Mucosa of descending colon (tissue), 3 donors: ENCODE data around the gene SWAP70. TPM values are rescaled to one million over a fixed set of nuclear protein-coding genes. Genes with fewer than 3 reads are reported as not detected.

Source experiments
- ATAC-seq: fragments of 200-7000 bp; cut with Tn5 transposase; one replicate; pipeline ENCODE4 v1.9.1; 2020; ENCODE audit warnings: mild to moderate bottlenecking, moderate library complexity
- DNase-seq, 3 donors: peaks; one replicate each; pipeline ENCODE4 v3.0.0-alpha.2; 2020
- H3K36me3 ChIP-seq: fragments of 200-600 bp; one replicate; pipeline ENCODE4 v1.8.0; 2021; ENCODE audit warnings: low read depth, mild to moderate bottlenecking
- H3K4me1 ChIP-seq: fragments of 200-600 bp; one replicate; pipeline ENCODE4 v1.8.0; 2021; ENCODE audit warnings: low read depth, mild to moderate bottlenecking
- H3K4me3 ChIP-seq: fragments of 200-600 bp; one replicate; pipeline ENCODE4 v1.8.0; 2021; ENCODE audit warnings: mild to moderate bottlenecking
- H3K9me3 ChIP-seq: fragments of 200-600 bp; one replicate; pipeline ENCODE4 v1.8.0; 2021; ENCODE audit warnings: mild to moderate bottlenecking
- intact Hi-C, 2 donors: fragments of 100-400 bp; cut with DNase I in 1 of 2; cut with micrococcal nuclease in 1 of 2; formaldehyde crosslinking; loops; one replicate each; pipeline versions ENCODE4 v1.11.0 to v1.11.1; 2022; cut with DNase I, micrococcal nuclease
- total RNA-seq, 3 donors: library from RNA; stranded (reverse); fragmentation: NEBNext Ultra II Directional in 2 of 3; extraction: Animal tissue kit (Norgen Biotek cat#: 25700) in 2 of 3; gene quantifications; one replicate each; pipeline versions ENCODE4 v1.2.1 to v1.2.4, GENCODE V29; 2021 to 2023
- TF ChIP-seq, protein P1 (sequence below): fragments of 200-600 bp; IDR thresholded peaks from one replicate; pipeline ENCODE4 v1.8.0; 2022; ENCODE audit warnings: antibody characterized with exemption, mild to moderate bottlenecking
- donor health status: DM: no; HTN: no; CAD: no; lungs with moderate emphysema.
- donor health status: DM: no; HTN: no; CAD: no.
- donor health status: DM: no; HTN: yes; CAD: no.

SWAP70 gene
- total RNA-seq, 3 donors from 2014 or later: 16.0 to 29.1 (median 19.7) TPM

DNA sequence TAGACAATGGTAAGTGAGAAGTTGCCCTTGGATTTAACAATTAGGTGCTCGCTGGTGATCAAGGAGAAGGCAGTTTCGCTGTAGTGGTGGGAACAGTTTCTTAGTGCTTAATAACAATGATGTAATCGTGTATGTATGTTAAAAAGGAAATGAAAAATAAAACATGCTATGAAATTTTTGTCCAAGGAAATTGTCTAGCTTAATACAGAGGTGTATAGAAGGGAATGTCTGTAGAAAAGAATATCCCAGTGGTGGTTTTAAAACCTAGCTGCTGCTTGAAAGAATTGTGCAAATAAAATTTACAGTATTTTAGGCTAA lies 53.1 kb downstream of the SWAP70 start:
- intact Hi-C loops: no loop called here
- no peak overlapping the region for H3K4me3 ChIP-seq
- no peak for DNase-seq
- no peaks in the 10 kb centered on the region for H3K9me3 ChIP-seq
- H3K36me3 ChIP-seq: no peaks in the 10 kb centered on the region
- peaks cover 3% of the 10 kb centered on the region for H3K4me1 ChIP-seq
- no peak for ATAC-seq
- TF ChIP-seq, protein P1, sequence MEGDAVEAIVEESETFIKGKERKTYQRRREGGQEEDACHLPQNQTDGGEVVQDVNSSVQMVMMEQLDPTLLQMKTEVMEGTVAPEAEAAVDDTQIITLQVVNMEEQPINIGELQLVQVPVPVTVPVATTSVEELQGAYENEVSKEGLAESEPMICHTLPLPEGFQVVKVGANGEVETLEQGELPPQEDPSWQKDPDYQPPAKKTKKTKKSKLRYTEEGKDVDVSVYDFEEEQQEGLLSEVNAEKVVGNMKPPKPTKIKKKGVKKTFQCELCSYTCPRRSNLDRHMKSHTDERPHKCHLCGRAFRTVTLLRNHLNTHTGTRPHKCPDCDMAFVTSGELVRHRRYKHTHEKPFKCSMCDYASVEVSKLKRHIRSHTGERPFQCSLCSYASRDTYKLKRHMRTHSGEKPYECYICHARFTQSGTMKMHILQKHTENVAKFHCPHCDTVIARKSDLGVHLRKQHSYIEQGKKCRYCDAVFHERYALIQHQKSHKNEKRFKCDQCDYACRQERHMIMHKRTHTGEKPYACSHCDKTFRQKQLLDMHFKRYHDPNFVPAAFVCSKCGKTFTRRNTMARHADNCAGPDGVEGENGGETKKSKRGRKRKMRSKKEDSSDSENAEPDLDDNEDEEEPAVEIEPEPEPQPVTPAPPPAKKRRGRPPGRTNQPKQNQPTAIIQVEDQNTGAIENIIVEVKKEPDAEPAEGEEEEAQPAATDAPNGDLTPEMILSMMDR: no peak

DNA sequence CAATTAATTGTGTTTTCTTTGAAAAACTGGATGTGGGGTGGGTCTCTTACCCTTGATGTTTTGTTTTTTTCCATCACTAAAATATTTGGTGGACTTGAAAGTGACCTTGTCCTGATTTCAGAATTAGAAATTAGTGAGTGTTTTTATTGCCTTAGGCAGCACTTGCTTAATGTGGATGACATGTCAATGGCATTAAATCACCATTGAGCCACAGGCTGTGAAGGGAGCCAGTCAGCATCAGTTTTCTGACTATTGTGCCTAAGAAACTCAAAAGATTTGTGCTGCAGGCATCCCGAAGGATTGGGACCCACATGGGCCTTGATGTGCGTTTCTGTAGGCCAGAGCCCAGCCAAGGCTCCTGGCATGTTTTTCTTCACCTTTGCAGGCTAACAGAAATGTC lies 53.8 kb downstream of the SWAP70 start:
- no peak for DNase-seq
- TF ChIP-seq, protein P1: no peak
- no peak overlapping the region for H3K4me3 ChIP-seq
- no peaks in the 10 kb centered on the region for H3K9me3 ChIP-seq
- ATAC-seq: no peak
- intact Hi-C loops: no loop called here
- no peaks in the 10 kb centered on the region for H3K36me3 ChIP-seq
- H3K4me1 ChIP-seq: peaks cover 3% of the 10 kb centered on the region

DNA sequence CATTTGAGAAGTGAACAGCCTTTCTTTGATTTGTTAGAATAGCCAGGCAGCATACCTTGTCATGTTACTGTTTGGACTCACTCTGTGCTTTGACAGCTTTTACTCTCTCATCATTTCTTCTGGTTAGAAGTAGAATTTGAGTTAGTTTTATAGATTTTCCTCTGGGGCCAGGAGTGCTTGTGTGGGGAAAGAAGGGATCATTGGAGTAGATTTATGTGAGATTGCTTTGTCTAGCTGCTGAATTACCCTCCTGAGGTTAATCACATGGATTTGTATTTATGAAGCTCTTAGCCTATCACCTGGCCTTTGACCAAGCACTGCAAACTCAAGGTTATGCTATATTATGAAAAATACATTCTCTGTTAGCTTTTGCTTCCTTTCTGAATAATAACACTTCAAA lies 54.3 kb downstream of the SWAP70 start:
- ATAC-seq (no peak), DNase-seq (no peak)
- H3K4me1 ChIP-seq: peaks cover 3% of the 10 kb centered on the region
- no peaks in the 10 kb centered on the region for H3K36me3 ChIP-seq
- intact Hi-C loops: no loop called here
- no peak overlapping the region for H3K4me3 ChIP-seq
- TF ChIP-seq, protein P1: no peak
- no peaks in the 10 kb centered on the region for H3K9me3 ChIP-seq

DNA sequence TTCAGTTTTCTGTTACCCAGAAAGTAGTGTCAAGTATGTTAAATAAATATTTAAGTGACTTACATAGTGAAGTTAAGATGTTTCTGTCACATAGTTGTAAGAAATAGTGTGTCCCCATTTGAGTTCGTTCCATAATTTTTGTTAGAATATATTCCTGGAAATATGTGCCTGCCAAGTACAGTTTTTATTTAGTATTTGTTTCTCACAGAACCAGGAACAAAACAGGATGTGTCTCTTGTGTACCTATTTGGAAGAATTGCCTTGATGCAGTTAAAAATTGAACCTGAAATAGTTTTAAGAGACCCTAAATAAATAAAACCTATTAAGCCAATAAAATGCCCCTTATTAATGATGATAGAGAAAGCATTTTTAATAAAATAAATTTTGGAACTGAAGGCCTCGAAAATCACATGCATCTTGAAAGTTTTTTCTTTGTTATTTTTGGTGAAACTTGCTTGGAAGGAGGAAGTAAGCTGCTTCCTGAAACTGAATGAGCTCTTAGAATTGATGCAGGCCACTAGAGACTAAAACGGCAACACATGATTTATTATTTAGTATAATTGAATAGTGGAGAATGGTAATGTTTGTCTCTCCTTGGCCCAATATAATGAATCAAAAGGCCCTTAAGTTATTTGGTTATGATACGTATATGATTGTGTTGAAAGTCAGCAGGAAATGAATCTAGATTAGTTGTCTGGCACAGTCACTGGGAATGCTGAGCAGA lies 55.9 kb downstream of the SWAP70 start:
- Histone ChIP-seq H3K4me1 (peaks cover 3% of the 10 kb centered on the region), H3K4me3 (no peak overlapping the region), H3K9me3 (no peaks in the 10 kb centered on the region), H3K36me3 (no peaks in the 10 kb centered on the region)
- TF ChIP-seq, protein P1: no peak
- intact Hi-C loops: no loop called here
- no peak for DNase-seq
- peak; percentile 46 for ATAC-seq

DNA sequence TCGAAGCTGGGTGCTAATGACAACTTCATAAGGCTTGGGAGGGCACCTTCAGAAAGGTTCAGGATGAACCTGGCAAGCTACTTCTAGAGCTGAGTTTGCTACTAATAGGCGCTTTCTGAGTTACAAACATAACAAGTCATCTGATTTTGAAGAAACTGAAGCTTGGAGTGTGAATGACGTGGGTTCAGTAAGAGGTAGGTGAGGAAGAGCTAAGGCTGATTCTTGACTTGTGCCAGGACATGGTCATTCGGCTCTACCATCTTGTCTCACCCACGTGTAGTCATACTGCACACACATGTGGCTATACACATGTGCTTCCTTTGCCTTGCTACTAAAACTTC lies 56.4 kb downstream of the SWAP70 start:
- no peak overlapping the region for H3K4me3 ChIP-seq
- peaks cover 3% of the 10 kb centered on the region for H3K4me1 ChIP-seq
- TF ChIP-seq, protein P1: no peak
- ATAC-seq (no peak), DNase-seq (no peak)
- no peaks in the 10 kb centered on the region for H3K36me3 ChIP-seq
- H3K9me3 ChIP-seq: no peaks in the 10 kb centered on the region
- intact Hi-C loops: no loop called here

DNA sequence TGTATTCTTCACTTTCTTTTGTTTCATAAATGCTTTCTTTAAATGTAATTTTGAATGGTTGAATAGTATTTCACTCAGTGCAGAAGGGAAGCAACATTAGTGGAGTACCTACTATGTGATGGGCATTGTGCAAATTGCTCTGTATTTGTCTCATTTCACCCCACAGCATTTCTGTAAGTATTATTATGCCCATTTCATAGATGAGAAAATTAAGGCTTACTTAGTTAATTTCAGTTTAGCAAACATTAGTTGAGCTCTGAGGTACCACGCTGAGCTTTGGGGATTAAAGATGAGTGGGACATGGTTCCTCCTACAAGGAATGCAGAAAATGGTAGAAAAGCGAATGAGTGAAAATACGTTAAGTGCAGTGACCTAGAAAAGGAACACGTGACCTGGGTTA lies 58.1 kb downstream of the SWAP70 start:
- ATAC-seq: no peak
- TF ChIP-seq, protein P1: no peak
- no peak for DNase-seq
- intact Hi-C loops: no loop called here
- Histone ChIP-seq H3K4me1 (peaks cover 7% of the 10 kb centered on the region), H3K4me3 (no peak overlapping the region), H3K9me3 (no peaks in the 10 kb centered on the region), H3K36me3 (no peaks in the 10 kb centered on the region)
